Fibroblast of pulmonary artery (primary cell): Measurements from ENCODE around the gene SMCO3.

Experiments used
- DNase-seq: peaks from one replicate; pipeline ENCODE4 v3.0.0-alpha.2; 2010; ENCODE audit warnings: low read depth
- H3K4me3 ChIP-seq: replicated peaks from 2 replicates; pipeline ENCODE4 v1.5.1; 2011; ENCODE audit warnings: low read depth, mild to moderate bottlenecking, control low read depth, low read length, moderate library complexity
- TF ChIP-seq, protein P1 (sequence below): IDR thresholded peaks from 2 replicates; pipeline ENCODE4 v1.5.1; 2011; ENCODE audit warnings: mild to moderate bottlenecking, control low read depth, low read length, inconsistent platforms; ENCODE audit errors: missing control alignments

The SMCO3 gene

DNA sequence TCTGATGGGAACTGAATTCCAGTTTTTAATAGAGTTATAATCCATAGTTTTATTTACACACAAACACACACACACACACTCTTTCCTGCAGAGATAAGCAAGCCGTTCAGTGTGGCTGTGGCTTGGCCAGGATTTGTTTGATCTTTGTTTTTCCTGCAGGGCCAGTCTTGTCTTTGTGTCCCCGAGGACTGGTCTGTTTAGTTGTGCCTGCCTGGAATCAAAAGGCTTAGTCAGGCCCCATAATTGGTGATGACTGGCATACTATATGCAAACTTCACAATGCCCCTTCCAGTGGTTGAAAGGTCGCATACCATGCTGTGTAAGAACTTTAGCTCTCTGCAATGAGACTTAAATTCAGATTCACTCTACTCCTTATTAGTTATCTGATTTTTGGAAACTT is 36.7 kb downstream of the SMCO3 start:
- DNase-seq: peak; percentile 28
- TF ChIP-seq, protein P1, sequence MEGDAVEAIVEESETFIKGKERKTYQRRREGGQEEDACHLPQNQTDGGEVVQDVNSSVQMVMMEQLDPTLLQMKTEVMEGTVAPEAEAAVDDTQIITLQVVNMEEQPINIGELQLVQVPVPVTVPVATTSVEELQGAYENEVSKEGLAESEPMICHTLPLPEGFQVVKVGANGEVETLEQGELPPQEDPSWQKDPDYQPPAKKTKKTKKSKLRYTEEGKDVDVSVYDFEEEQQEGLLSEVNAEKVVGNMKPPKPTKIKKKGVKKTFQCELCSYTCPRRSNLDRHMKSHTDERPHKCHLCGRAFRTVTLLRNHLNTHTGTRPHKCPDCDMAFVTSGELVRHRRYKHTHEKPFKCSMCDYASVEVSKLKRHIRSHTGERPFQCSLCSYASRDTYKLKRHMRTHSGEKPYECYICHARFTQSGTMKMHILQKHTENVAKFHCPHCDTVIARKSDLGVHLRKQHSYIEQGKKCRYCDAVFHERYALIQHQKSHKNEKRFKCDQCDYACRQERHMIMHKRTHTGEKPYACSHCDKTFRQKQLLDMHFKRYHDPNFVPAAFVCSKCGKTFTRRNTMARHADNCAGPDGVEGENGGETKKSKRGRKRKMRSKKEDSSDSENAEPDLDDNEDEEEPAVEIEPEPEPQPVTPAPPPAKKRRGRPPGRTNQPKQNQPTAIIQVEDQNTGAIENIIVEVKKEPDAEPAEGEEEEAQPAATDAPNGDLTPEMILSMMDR: no peak
- no peak overlapping the region for H3K4me3 ChIP-seq

DNA sequence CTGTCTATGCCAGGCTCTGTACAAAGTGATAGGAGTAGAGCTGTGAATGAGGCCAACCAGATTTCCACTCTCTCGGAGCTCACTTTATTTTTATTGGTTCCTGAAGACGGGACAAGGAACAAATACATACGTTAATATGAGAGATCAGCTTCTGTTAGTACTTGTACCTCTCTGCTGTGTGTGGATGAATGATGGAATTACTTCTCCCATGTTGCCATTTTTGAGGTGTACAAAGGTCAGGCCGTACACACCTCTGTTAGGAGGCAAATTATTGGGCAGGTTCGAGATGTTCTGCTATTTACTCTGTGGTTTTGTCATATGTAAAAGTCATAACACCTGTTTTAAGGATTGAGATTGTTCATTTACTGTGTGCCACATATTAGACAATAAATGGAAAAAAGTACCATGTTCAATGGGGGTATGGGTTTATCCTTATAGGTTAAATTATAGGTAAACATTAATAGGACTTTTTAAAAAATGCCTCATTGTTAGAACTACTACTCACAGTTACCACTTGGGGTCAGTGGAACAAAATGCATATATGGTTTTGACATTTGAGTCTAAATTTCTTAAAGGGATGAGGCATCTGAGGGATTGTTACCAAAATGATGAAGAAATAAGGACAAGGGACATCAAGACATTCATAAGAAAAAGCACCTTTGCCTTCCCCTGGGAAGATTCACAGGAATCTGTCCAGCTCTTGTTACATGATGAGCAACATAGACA is 37.6 kb downstream of the SMCO3 start:
- peak overlapping the region; percentile 90 for H3K4me3 ChIP-seq
- TF ChIP-seq, protein P1: peak; percentile 47
- peak; percentile 64 for DNase-seq

- TF ChIP-seq, protein P1: no peak
- peak overlapping the region; percentile 90 for H3K4me3 ChIP-seq
- peak; percentile 75 for DNase-seq
These were observed 38.4 kb downstream of the SMCO3 start for GRCh38 chr12:14775636-14775980.

- TF ChIP-seq, protein P1: no peak
- DNase-seq: peak; percentile 74
- peak overlapping the region; percentile 90 for H3K4me3 ChIP-seq
These were observed 38.9 kb downstream of the SMCO3 start for GRCh38 chr12:14774906-14775635.

DNA sequence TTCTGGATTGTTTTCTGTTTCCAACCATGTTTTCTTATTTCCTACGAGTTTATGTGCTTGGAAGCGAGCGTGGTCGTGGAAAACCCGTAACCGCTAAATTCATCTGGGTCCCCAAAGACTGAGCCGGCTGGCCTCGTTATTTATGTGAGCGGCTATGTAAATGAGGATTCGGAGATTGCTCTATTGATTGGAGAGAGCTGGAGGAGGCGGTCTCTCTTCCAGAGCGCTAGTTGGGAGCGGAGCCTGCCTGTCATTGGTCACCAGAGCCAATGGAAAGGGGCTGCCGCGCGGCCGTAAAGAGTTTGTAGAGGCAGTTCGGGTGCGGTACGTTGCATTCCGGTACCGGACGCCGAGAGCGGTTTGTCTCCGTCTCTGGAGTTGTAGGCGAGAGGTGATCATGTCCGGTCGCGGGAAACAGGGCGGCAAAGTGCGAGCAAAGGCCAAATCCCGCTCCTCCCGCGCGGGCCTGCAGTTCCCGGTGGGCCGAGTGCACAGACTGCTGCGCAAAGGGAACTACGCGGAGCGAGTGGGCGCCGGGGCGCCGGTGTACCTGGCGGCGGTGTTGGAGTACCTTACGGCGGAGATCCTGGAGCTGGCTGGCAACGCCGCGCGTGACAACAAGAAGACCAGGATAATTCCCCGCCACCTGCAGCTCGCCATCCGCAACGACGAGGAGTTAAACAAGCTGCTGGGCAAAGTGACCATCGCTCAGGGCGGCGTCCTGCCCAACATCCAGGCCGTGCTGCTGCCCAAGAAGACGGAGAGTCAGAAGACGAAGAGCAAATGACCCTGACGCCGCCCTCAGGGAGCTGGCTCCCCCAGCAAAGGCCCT is 39.7 kb downstream of the SMCO3 start:
- TF ChIP-seq, protein P1: no peak
- peak overlapping the region; percentile 90 for H3K4me3 ChIP-seq
- DNase-seq: peak; percentile 98

- peak overlapping the region; percentile 90 for H3K4me3 ChIP-seq
- TF ChIP-seq, protein P1: no peak
- peak; percentile 21 for DNase-seq
These were observed 40.3 kb downstream of the SMCO3 start for GRCh38 chr12:14773685-14774073.
